ENCODE results near the gene CTNNBL1.

Gene CTNNBL1

GRCh38 chr20:37760322-37760721 is 66.5 kb downstream of the CTNNBL1 start:
- peaks cover 45% of the 10 kb centered on the region for H3K36me3 Mint-ChIP-seq

GRCh38 chr20:37762716-37763485 is 69.1 kb downstream of the CTNNBL1 start:
- Mint-ChIP-seq H3K27ac (no peak overlapping the region), H3K9me3 (no peaks in the 10 kb centered on the region), H3K4me3 (no peak overlapping the region), H3K36me3 (peaks cover 36% of the 10 kb centered on the region), H3K4me1 (no peaks in the 10 kb centered on the region)
- DNase-seq (ENCODE audit: low spot score in 2 of 2) (no peak), ATAC-seq (no peak)

More at GRCh38 chr20:37760322-37760721, 66.5 kb downstream of the CTNNBL1 start:
- no peaks in the 10 kb centered on the region for H3K9me3 Mint-ChIP-seq
- H3K27ac Mint-ChIP-seq, result no peak overlapping the region
- DNase-seq (ENCODE audit: low spot score in 2 of 2) (no peak), ATAC-seq (no peak)
- H3K4me3 Mint-ChIP-seq, result no peak overlapping the region
- H3K4me1 Mint-ChIP-seq, result peaks cover 6% of the 10 kb centered on the region

- Mint-ChIP-seq H3K36me3 (peaks cover 34% of the 10 kb centered on the region), H3K4me3 (no peak overlapping the region), H3K27ac (no peak overlapping the region)
These were observed 70.6 kb downstream of the CTNNBL1 start for GRCh38 chr20:37764333-37764935.

GRCh38 chr20:37770908-37771307 is 77.1 kb downstream of the CTNNBL1 start:
- ATAC-seq (no peak), DNase-seq (ENCODE audit: low spot score in 2 of 2) (no peak)
- Mint-ChIP-seq H3K36me3 (peaks cover 32% of the 10 kb centered on the region), H3K4me3 (no peak overlapping the region), H3K4me1 (peaks cover 6% of the 10 kb centered on the region), H3K9me3 (no peaks in the 10 kb centered on the region), H3K27ac (no peak overlapping the region)

More at GRCh38 chr20:37764333-37764935, 70.6 kb downstream of the CTNNBL1 start:
- Mint-ChIP-seq H3K9me3 (no peaks in the 10 kb centered on the region), H3K4me1 (no peaks in the 10 kb centered on the region)
- ATAC-seq (no peak), DNase-seq (ENCODE audit: low spot score in 2 of 2) (no peak)

- H3K4me1 Mint-ChIP-seq, result peaks cover 6% of the 10 kb centered on the region
- no peak for DNase-seq (ENCODE audit: low spot score in 2 of 2)
- no peaks in the 10 kb centered on the region for H3K9me3 Mint-ChIP-seq
- H3K4me3 Mint-ChIP-seq, result no peak overlapping the region
- H3K36me3 Mint-ChIP-seq, result peaks cover 39% of the 10 kb centered on the region
- H3K27ac Mint-ChIP-seq, result no peak overlapping the region
- ATAC-seq, result no peak
These were observed 79.5 kb downstream of the CTNNBL1 start for GRCh38 chr20:37773291-37773826.

GRCh38 chr20:37774156-37774555 is 80.3 kb downstream of the CTNNBL1 start:
- Mint-ChIP-seq H3K4me1 (peaks cover 6% of the 10 kb centered on the region), H3K36me3 (peaks cover 41% of the 10 kb centered on the region), H3K27ac (no peak overlapping the region), H3K9me3 (no peaks in the 10 kb centered on the region), H3K4me3 (no peak overlapping the region)
- no peak for ATAC-seq
- no peak for DNase-seq (ENCODE audit: low spot score in 2 of 2)

GRCh38 chr20:37775200-37775599 is 81.4 kb downstream of the CTNNBL1 start:
- peaks cover 52% of the 10 kb centered on the region for H3K36me3 Mint-ChIP-seq
- no peak overlapping the region for H3K27ac Mint-ChIP-seq
- H3K4me1 Mint-ChIP-seq, result peaks cover 6% of the 10 kb centered on the region
- DNase-seq (ENCODE audit: low spot score in 2 of 2) (no peak), ATAC-seq (no peak)
- no peak overlapping the region for H3K4me3 Mint-ChIP-seq
- H3K9me3 Mint-ChIP-seq, result no peaks in the 10 kb centered on the region

- H3K27ac Mint-ChIP-seq, result no peak overlapping the region
- H3K4me1 Mint-ChIP-seq, result peaks cover 6% of the 10 kb centered on the region
- no peak overlapping the region for H3K4me3 Mint-ChIP-seq
- DNase-seq (ENCODE audit: low spot score in 2 of 2), result no peak
- ATAC-seq, result no peak
- no peaks in the 10 kb centered on the region for H3K9me3 Mint-ChIP-seq
- peaks cover 52% of the 10 kb centered on the region for H3K36me3 Mint-ChIP-seq
These were observed 82.2 kb downstream of the CTNNBL1 start for GRCh38 chr20:37776049-37776448.

GRCh38 chr20:37776526-37776925 is 82.7 kb downstream of the CTNNBL1 start:
- H3K4me1 Mint-ChIP-seq, result peaks cover 6% of the 10 kb centered on the region
- no peak overlapping the region for H3K4me3 Mint-ChIP-seq
- no peak overlapping the region for H3K27ac Mint-ChIP-seq
- peaks cover 52% of the 10 kb centered on the region for H3K36me3 Mint-ChIP-seq
- H3K9me3 Mint-ChIP-seq, result no peaks in the 10 kb centered on the region
- ATAC-seq (no peak), DNase-seq (ENCODE audit: low spot score in 2 of 2) (no peak)

- no peak for DNase-seq (ENCODE audit: low spot score in 2 of 2)
- no peak overlapping the region for H3K27ac Mint-ChIP-seq
- H3K4me3 Mint-ChIP-seq, result no peak overlapping the region
- H3K36me3 Mint-ChIP-seq, result peaks cover 45% of the 10 kb centered on the region
- H3K4me1 Mint-ChIP-seq, result peaks cover 6% of the 10 kb centered on the region
- no peak for ATAC-seq
- no peaks in the 10 kb centered on the region for H3K9me3 Mint-ChIP-seq
These were observed 83.5 kb downstream of the CTNNBL1 start for GRCh38 chr20:37777012-37777950.

- no peak overlapping the region for H3K4me3 Mint-ChIP-seq
- no peak for DNase-seq (ENCODE audit: low spot score in 2 of 2)
- H3K4me1 Mint-ChIP-seq, result peaks cover 6% of the 10 kb centered on the region
- no peak for ATAC-seq
- no peak overlapping the region for H3K27ac Mint-ChIP-seq
- peaks cover 47% of the 10 kb centered on the region for H3K36me3 Mint-ChIP-seq
- no peaks in the 10 kb centered on the region for H3K9me3 Mint-ChIP-seq
These were observed 84.3 kb downstream of the CTNNBL1 start for GRCh38 chr20:37777988-37778659.

GRCh38 chr20:37781626-37782025 is 87.8 kb downstream of the CTNNBL1 start:
- H3K4me3 Mint-ChIP-seq, result no peak overlapping the region
- no peak overlapping the region for H3K27ac Mint-ChIP-seq
- no peaks in the 10 kb centered on the region for H3K4me1 Mint-ChIP-seq
- ATAC-seq (no peak), DNase-seq (ENCODE audit: low spot score in 2 of 2) (no peak)
- H3K9me3 Mint-ChIP-seq, result no peaks in the 10 kb centered on the region
- peaks cover 48% of the 10 kb centered on the region for H3K36me3 Mint-ChIP-seq

- H3K9me3 Mint-ChIP-seq, result no peaks in the 10 kb centered on the region
- DNase-seq (ENCODE audit: low spot score in 2 of 2) (no peak), ATAC-seq (no peak)
- peaks cover 59% of the 10 kb centered on the region for H3K36me3 Mint-ChIP-seq
- H3K27ac Mint-ChIP-seq, result no peak overlapping the region
- H3K4me3 Mint-ChIP-seq, result no peak overlapping the region
- no peaks in the 10 kb centered on the region for H3K4me1 Mint-ChIP-seq
These were observed 92.2 kb downstream of the CTNNBL1 start for GRCh38 chr20:37786043-37786442.

GRCh38 chr20:37789408-37789807 is 95.6 kb downstream of the CTNNBL1 start:
- H3K4me1 Mint-ChIP-seq, result no peaks in the 10 kb centered on the region
- H3K4me3 Mint-ChIP-seq, result no peak overlapping the region
- peaks cover 5% of the 10 kb centered on the region for H3K9me3 Mint-ChIP-seq
- ATAC-seq (no peak), DNase-seq (ENCODE audit: low spot score in 2 of 2) (no peak)
- no peak overlapping the region for H3K27ac Mint-ChIP-seq
- peaks cover 70% of the 10 kb centered on the region for H3K36me3 Mint-ChIP-seq

GRCh38 chr20:37790900-37791299 is 97.1 kb downstream of the CTNNBL1 start:
- ATAC-seq, result no peak
- H3K4me1 Mint-ChIP-seq, result no peaks in the 10 kb centered on the region
- H3K27ac Mint-ChIP-seq, result no peak overlapping the region
- DNase-seq (ENCODE audit: low spot score in 2 of 2), result no peak
- peaks cover 79% of the 10 kb centered on the region for H3K36me3 Mint-ChIP-seq
- no peak overlapping the region for H3K4me3 Mint-ChIP-seq
- peaks cover 5% of the 10 kb centered on the region for H3K9me3 Mint-ChIP-seq

Measured in stimulated activated effector memory CD8-positive, alpha-beta T cell treated with anti-CD3 and anti-CD28 coated beads, Interleukin-12 subunit alpha, Interleukin-12 subunit beta, amount 100 ng/mL, for 72 hours (primary cell).